Effector memory CD8-positive, alpha-beta T cell (primary cell): ENCODE measurements around the gene NLRC3.
"Not testable (repeated sequence)": the region's sequence is repeated elsewhere in the genome, so short reads cannot be mapped to it uniquely, and the experiment has no call there.

ENCODE experiments used
- ATAC-seq: fragments of 150-1000 bp; cut with Tn5 transposase; replicated peaks from 2 replicates; pipeline ENCODE4 v1.10.0; 2021; ENCODE audit warnings: mild to moderate bottlenecking, moderate library complexity
- DNase-seq, 3 experiments: peaks; one replicate each; pipeline ENCODE4 v3.0.0; 2021
- H3K27ac Mint-ChIP-seq, 2 donors: one replicate each; pipeline ENCODE4 v1.8.0; 2022; ENCODE audit warnings: mild to moderate bottlenecking in 2 of 2, mixed read lengths in 2 of 2, moderate library complexity in 2 of 2
- H3K27me3 Mint-ChIP-seq, 2 donors: one replicate each; pipeline ENCODE4 v1.8.0; 2022; ENCODE audit warnings: mixed read lengths in 2 of 2
- H3K36me3 Mint-ChIP-seq: one replicate; pipeline ENCODE4 v1.8.0; 2022; ENCODE audit warnings: mild to moderate bottlenecking, moderate library complexity, mixed read lengths; ENCODE audit not compliant: insufficient read depth
- H3K4me1 Mint-ChIP-seq, 2 donors: one replicate each; pipeline ENCODE4 v1.8.0; 2022; ENCODE audit warnings: low read depth in 2 of 2, mixed read lengths in 2 of 2
- H3K4me3 Mint-ChIP-seq, 2 donors: one replicate each; pipeline ENCODE4 v1.8.0; 2022; ENCODE audit warnings: mild to moderate bottlenecking in 2 of 2, mixed read lengths in 2 of 2, moderate library complexity in 2 of 2
- H3K9me3 Mint-ChIP-seq, 2 donors: one replicate each; pipeline ENCODE4 v1.8.0; 2022; ENCODE audit warnings: mixed read lengths in 2 of 2

The NLRC3 gene

GRCh38 chr16:3541527-3542155 is 35.6 kb downstream of the NLRC3 start:
- peak overlapping the region in 1 of 2 donors; percentile 60 for H3K27ac Mint-ChIP-seq
- H3K36me3 Mint-ChIP-seq, result peaks cover 55% of the 10 kb centered on the region

GRCh38 chr16:3538222-3538621 is 39.0 kb downstream of the NLRC3 start:
- Mint-ChIP-seq H3K36me3 (peaks cover 36% of the 10 kb centered on the region), H3K4me1 (peaks cover 11 to 18% of the 10 kb centered on the region in 2 donors), H3K27ac (peak overlapping the region in 1 of 2 donors; percentile 53), H3K4me3 (no peak overlapping the region), H3K9me3 (no peaks in the 10 kb centered on the region), H3K27me3 (no peaks in the 10 kb centered on the region)
- DNase-seq (no peak), ATAC-seq (no peak)

More at GRCh38 chr16:3541527-3542155, 35.6 kb downstream of the NLRC3 start:
- ATAC-seq, result no peak
- no peak for DNase-seq
- H3K4me3 Mint-ChIP-seq, result no peak overlapping the region
- H3K27me3 Mint-ChIP-seq, result no peaks in the 10 kb centered on the region
- peaks cover 0 to 4% of the 10 kb centered on the region in 2 donors for H3K4me1 Mint-ChIP-seq
- no peaks in the 10 kb centered on the region for H3K9me3 Mint-ChIP-seq

GRCh38 chr16:3536851-3537250 is 40.4 kb downstream of the NLRC3 start:
- no peaks in the 10 kb centered on the region for H3K27me3 Mint-ChIP-seq
- H3K4me3 Mint-ChIP-seq, result no peak overlapping the region
- ATAC-seq (no peak), DNase-seq (no peak)
- peak overlapping the region; percentile 66 to 84 for H3K27ac Mint-ChIP-seq
- H3K9me3 Mint-ChIP-seq, result no peaks in the 10 kb centered on the region
- H3K36me3 Mint-ChIP-seq, result peaks cover 35% of the 10 kb centered on the region
- H3K4me1 Mint-ChIP-seq, result peaks cover 11 to 18% of the 10 kb centered on the region in 2 donors

- ATAC-seq, result no peak
- DNase-seq, result no peak
- Mint-ChIP-seq H3K4me3 (no peak overlapping the region), H3K9me3 (no peaks in the 10 kb centered on the region), H3K27ac (peak overlapping the region; percentile 81 to 84), H3K36me3 (peaks cover 33% of the 10 kb centered on the region), H3K27me3 (no peaks in the 10 kb centered on the region), H3K4me1 (peaks cover 11 to 18% of the 10 kb centered on the region in 2 donors)
These were observed 40.9 kb downstream of the NLRC3 start for GRCh38 chr16:3536271-3536731.

- Mint-ChIP-seq H3K27me3 (no peaks in the 10 kb centered on the region), H3K4me1 (peaks cover 11 to 18% of the 10 kb centered on the region in 2 donors), H3K36me3 (peaks cover 19% of the 10 kb centered on the region), H3K4me3 (no peak overlapping the region), H3K9me3 (no peaks in the 10 kb centered on the region), H3K27ac (peak overlapping the region; percentile 81 to 84)
- DNase-seq (no peak), ATAC-seq (no peak)
These were observed 43.1 kb downstream of the NLRC3 start for GRCh38 chr16:3534126-3534525.

- Mint-ChIP-seq H3K27ac (peak overlapping the region in 1 of 2 donors; percentile 77), H3K36me3 (peaks cover 18% of the 10 kb centered on the region), H3K9me3 (no peaks in the 10 kb centered on the region), H3K4me1 (peaks cover 16 to 18% of the 10 kb centered on the region in 2 donors), H3K4me3 (no peak overlapping the region), H3K27me3 (no peaks in the 10 kb centered on the region)
- DNase-seq (no peak), ATAC-seq (no peak)
These were observed 44.5 kb downstream of the NLRC3 start for GRCh38 chr16:3532741-3533140.

GRCh38 chr16:3530371-3530914 is 46.8 kb downstream of the NLRC3 start:
- no peak for DNase-seq
- Mint-ChIP-seq H3K27ac (no peak overlapping the region), H3K4me3 (no peak overlapping the region), H3K9me3 (no peaks in the 10 kb centered on the region), H3K4me1 (peaks cover 17 to 18% of the 10 kb centered on the region in 2 donors), H3K36me3 (peaks cover 29% of the 10 kb centered on the region), H3K27me3 (no peaks in the 10 kb centered on the region)
- ATAC-seq, result no peak

- Mint-ChIP-seq H3K4me3 (no peak overlapping the region), H3K9me3 (no peaks in the 10 kb centered on the region), H3K27me3 (no peaks in the 10 kb centered on the region), H3K36me3 (peaks cover 34% of the 10 kb centered on the region), H3K27ac (no peak overlapping the region), H3K4me1 (peaks cover 10 to 12% of the 10 kb centered on the region in 2 donors)
- DNase-seq, result no peak
- ATAC-seq, result no peak
These were observed 48.0 kb downstream of the NLRC3 start for GRCh38 chr16:3529175-3529574.

GRCh38 chr16:3528406-3528805 is 48.8 kb downstream of the NLRC3 start:
- Mint-ChIP-seq H3K27me3 (no peaks in the 10 kb centered on the region), H3K27ac (peak overlapping the region in 1 of 2 donors; percentile 83), H3K4me1 (peaks cover 6 to 9% of the 10 kb centered on the region in 2 donors), H3K36me3 (peaks cover 36% of the 10 kb centered on the region), H3K4me3 (no peak overlapping the region), H3K9me3 (no peaks in the 10 kb centered on the region)
- DNase-seq (no peak), ATAC-seq (no peak)

- H3K4me1 Mint-ChIP-seq, result not testable (repeated sequence)
- H3K27ac Mint-ChIP-seq, result peak overlapping the region in 1 of 2 donors; percentile 83
These were observed 49.9 kb downstream of the NLRC3 start for GRCh38 chr16:3527216-3527829.

GRCh38 chr16:3525951-3526350 is 51.3 kb downstream of the NLRC3 start:
- DNase-seq, result no peak
- no peak for ATAC-seq
- peaks cover 23% of the 10 kb centered on the region for H3K36me3 Mint-ChIP-seq
- H3K9me3 Mint-ChIP-seq, result no peaks in the 10 kb centered on the region
- no peaks in the 10 kb centered on the region for H3K27me3 Mint-ChIP-seq
- no peak overlapping the region for H3K27ac Mint-ChIP-seq
- H3K4me3 Mint-ChIP-seq, result no peak overlapping the region
- peaks cover 6 to 9% of the 10 kb centered on the region in 2 donors for H3K4me1 Mint-ChIP-seq

More at GRCh38 chr16:3527216-3527829, 49.9 kb downstream of the NLRC3 start:
- H3K4me3 Mint-ChIP-seq, H3K9me3 Mint-ChIP-seq, H3K27me3 Mint-ChIP-seq, ATAC-seq: not testable (repeated sequence)
- DNase-seq, result peak; percentile 40 to 47 (median 44)
- H3K36me3 Mint-ChIP-seq, result peaks cover 32% of the 10 kb centered on the region

GRCh38 chr16:3523281-3523680 is 53.9 kb downstream of the NLRC3 start:
- Mint-ChIP-seq H3K27ac (no peak overlapping the region), H3K27me3 (no peaks in the 10 kb centered on the region), H3K9me3 (no peaks in the 10 kb centered on the region), H3K4me3 (no peak overlapping the region), H3K4me1 (peaks cover 9% of the 10 kb centered on the region in 2 donors), H3K36me3 (peaks cover 28% of the 10 kb centered on the region)
- DNase-seq (no peak), ATAC-seq (no peak)

- Mint-ChIP-seq H3K4me1 (peaks cover 0 to 4% of the 10 kb centered on the region in 2 donors), H3K36me3 (peaks cover 26% of the 10 kb centered on the region), H3K9me3 (no peaks in the 10 kb centered on the region), H3K27ac (peak overlapping the region in 1 of 2 donors; percentile 5), H3K4me3 (no peak overlapping the region), H3K27me3 (no peaks in the 10 kb centered on the region)
- ATAC-seq (no peak), DNase-seq (no peak)
These were observed 56.4 kb downstream of the NLRC3 start for GRCh38 chr16:3520841-3521240.

- no peak for DNase-seq
- Mint-ChIP-seq H3K27ac (no peak overlapping the region), H3K27me3 (no peaks in the 10 kb centered on the region), H3K4me3 (no peak overlapping the region), H3K36me3 (peaks cover 23% of the 10 kb centered on the region), H3K9me3 (no peaks in the 10 kb centered on the region), H3K4me1 (peaks cover 0 to 4% of the 10 kb centered on the region in 2 donors)
- ATAC-seq, result no peak
These were observed 56.8 kb downstream of the NLRC3 start for GRCh38 chr16:3520413-3520812.
